Activated naive CD4-positive, alpha-beta T cell treated with anti-CD3 and anti-CD28 coated beads, Interleukin-2, amount 10 ng/mL, durations not matched to agents 7 days and 5 days (primary cell): ENCODE measurements around the gene RETREG2.
A peak's percentile ranks its signal among the peaks of the same experiment; 100 is the strongest.

Experiments used
- CTCF ChIA-PET: fragments of 350-600 bp; sonication (Branson Sonifier 250); formaldehyde crosslinking; loops from one replicate; lab custom pipeline; 2021; ENCODE audit warnings: antibody characterized with exemption; lab: Charles Lee
- DNase-seq: peaks from one replicate; pipeline ENCODE4 v3.0.0-alpha.2; 2020
- H3K27ac Mint-ChIP-seq: one replicate; pipeline ENCODE4 v1.8.0; 2021; ENCODE audit warnings: mild to moderate bottlenecking, moderate library complexity, mixed read lengths
- H3K27me3 Mint-ChIP-seq: one replicate; pipeline ENCODE4 v1.8.0; 2021; ENCODE audit warnings: mild to moderate bottlenecking, mixed read lengths
- H3K36me3 Mint-ChIP-seq: one replicate; pipeline ENCODE4 v1.8.0; 2021; ENCODE audit warnings: mixed read lengths
- H3K4me1 Mint-ChIP-seq: one replicate; pipeline ENCODE4 v1.8.0; 2021; ENCODE audit warnings: mixed read lengths
- H3K4me3 Mint-ChIP-seq: one replicate; pipeline ENCODE4 v1.8.0; 2021; ENCODE audit warnings: mild to moderate bottlenecking, moderate library complexity, mixed read lengths
- H3K9me3 Mint-ChIP-seq: one replicate; pipeline ENCODE4 v1.8.0; 2021; ENCODE audit warnings: mixed read lengths

Gene RETREG2

DNA sequence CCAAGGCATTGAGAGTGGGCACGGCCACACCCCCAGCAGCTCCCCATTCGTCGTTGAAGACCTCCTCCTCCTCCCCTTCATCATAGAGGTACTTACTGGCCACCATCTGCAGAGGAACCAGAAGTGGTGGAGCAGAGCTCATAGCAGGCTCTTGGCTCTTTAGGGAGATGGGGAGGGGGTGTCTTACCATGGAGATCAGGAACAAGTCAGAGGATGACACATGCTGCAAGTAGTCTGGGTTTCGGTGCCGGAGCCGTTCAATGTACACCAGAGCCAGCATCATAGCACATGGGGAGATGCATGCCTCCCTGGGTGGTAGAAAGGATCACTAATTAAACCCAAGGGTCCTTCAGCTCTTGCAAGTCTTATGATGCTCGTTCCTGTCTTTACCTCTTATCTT, 3.3 kb upstream of the RETREG2 start:
- H3K36me3 Mint-ChIP-seq, result peaks cover 35% of the 10 kb centered on the region
- no peak for DNase-seq
- peak overlapping the region; percentile 60 for H3K27ac Mint-ChIP-seq
- peak overlapping the region; percentile 37 for H3K4me3 Mint-ChIP-seq
- no peaks in the 10 kb centered on the region for H3K27me3 Mint-ChIP-seq
- CTCF ChIA-PET, result interaction anchor here (0.9 to 3.6 kb wide), 5 partner anchors 10 to 123 kb away, joined by 3 to 15 read pairs (median 4); no protein-coding TSS in a partner anchor
- H3K9me3 Mint-ChIP-seq, result no peaks in the 10 kb centered on the region
- peaks cover 42% of the 10 kb centered on the region for H3K4me1 Mint-ChIP-seq

DNA sequence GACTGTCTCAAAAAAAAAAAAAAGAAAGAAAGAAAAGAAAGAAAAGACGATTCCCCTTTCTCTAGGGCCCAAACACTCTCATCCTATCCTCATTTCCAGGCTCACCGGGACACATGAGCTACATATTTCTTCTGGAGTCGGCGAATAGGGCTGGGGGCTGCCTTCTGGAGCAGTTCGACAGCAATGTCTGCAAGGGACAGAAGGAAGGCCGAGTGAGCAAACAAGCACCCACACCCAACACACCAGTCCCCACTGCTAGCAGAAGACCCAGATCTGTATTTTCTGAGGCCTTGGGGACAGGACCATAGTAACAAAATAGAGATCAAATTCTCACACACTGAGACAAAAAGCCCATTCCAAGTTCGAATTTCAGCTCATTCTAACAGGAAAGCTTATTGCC, 2.6 kb upstream of the RETREG2 start:
- H3K27me3 Mint-ChIP-seq, result no peaks in the 10 kb centered on the region
- H3K4me3 Mint-ChIP-seq, result peak overlapping the region; percentile 81
- CTCF ChIA-PET, result interaction anchor here (0.5 to 3.6 kb wide), 11 partner anchors 9 to 125 kb away, joined by 3 to 15 read pairs (median 5); partner anchors contain the start of genes TUBA4B and ZFAND2B
- peaks cover 49% of the 10 kb centered on the region for H3K4me1 Mint-ChIP-seq
- no peak for DNase-seq
- H3K9me3 Mint-ChIP-seq, result no peaks in the 10 kb centered on the region
- H3K36me3 Mint-ChIP-seq, result peaks cover 37% of the 10 kb centered on the region
- H3K27ac Mint-ChIP-seq, result peak overlapping the region; percentile 100

DNA sequence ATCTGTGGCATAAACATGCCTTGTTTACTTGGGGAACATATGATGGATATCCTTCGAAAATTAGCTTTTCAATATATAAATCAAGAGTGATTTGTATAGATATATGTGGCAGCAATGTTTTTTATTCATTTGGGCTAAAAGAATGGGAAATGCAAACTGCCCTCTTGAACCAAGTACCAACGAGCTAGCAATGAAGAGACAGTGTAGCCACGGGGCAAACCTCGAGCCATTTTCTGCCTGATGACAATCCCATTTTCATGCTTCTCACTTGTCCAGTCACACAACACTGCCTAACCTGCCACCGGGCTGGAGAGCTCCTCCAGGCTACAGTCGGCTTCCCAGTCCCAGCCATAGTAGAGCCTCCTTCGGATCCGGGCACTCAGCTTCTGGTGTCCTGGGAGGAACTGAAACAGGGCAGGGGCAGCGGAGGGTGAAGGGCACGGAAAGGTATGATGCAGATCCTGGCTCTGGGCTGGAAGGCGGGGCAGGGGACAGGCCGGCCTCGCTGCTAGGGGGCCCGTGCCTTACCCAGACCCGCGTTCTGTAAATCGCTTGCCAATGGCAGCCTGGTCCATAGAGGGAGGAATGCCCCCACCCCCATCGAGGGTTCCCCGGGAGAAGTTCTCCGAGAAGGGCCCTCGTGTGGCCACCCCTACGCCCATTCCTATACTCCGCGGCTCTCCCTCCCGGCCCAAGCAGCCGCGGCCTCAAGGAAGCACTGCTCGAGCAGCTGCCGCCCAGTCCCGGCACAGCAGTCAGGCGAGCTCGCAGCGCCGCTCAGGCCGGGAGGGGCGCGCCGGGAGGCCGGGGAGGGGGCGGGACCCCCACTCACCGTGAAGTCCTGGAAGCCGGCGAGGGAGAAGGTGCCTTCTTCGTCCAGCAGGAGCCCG, 1.9 kb upstream of the RETREG2 start:
- Mint-ChIP-seq H3K4me1 (peaks cover 54% of the 10 kb centered on the region), H3K36me3 (peaks cover 43% of the 10 kb centered on the region), H3K27me3 (no peaks in the 10 kb centered on the region), H3K9me3 (no peaks in the 10 kb centered on the region), H3K4me3 (peak overlapping the region; percentile 81), H3K27ac (peak overlapping the region; percentile 100)
- CTCF ChIA-PET, result interaction anchor here (0.5 to 3.6 kb wide), 13 partner anchors 10 to 124 kb away, joined by 3 to 15 read pairs (median 4); partner anchors contain the start of genes TUBA4B and ZFAND2B
- DNase-seq, result peak; percentile 47

DNA sequence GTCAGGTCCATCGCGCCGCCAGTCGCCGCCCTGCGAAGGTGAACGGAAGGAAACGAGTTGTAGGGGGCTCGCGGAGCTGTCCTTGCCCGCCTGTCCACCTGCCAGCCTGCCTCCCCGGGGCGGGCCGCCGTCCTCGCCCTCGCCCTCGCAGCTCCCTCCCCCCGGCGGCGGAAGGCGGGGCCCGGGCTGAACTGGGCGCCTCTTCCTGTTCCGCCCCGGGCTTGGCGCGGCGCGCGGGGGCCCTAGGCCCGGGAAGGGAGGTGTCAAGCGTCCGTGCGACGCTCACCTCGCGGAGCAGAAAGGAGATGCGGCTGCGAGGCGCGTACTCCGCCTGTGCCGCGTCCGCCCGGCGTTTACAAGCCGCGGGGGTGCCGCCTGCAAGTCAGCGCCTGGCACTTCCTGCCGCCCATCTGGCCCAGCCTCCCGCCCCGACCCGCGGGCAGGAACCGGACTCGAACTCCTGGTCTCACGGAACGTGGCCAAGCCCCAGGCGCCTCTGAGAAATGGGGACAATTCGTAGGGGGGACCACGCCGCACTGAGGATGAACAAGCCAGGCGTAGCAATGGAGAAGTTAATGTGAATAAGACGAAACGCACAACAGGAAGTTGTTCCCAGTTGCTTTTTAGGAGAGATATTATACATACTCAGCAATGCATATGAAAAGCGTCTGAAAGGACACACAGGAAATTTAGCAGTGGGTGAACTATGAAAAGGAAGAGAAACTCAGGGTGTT, 1.1 kb upstream of the RETREG2 start, which contains the start of gene CNPPD1:
CNPPD1 (minus strand) TSS at position 108 of the 734 bp plus-strand sequence; CDS start at position 11, 97 bp downstream.
- peaks cover 60% of the 10 kb centered on the region for H3K4me1 Mint-ChIP-seq
- peak within 1 kb of the TSS; percentile 81 for H3K4me3 Mint-ChIP-seq
- H3K27me3 Mint-ChIP-seq, result no peaks in the 10 kb centered on the region
- H3K9me3 Mint-ChIP-seq, result no peaks in the 10 kb centered on the region
- DNase-seq, result peak; percentile 92
- CTCF ChIA-PET, result interaction anchor here (1.1 to 3.6 kb wide), 10 partner anchors 11 to 123 kb away, joined by 3 to 15 read pairs (median 6); partner anchors contain the start of gene ZFAND2B
- H3K27ac Mint-ChIP-seq, result peak within 1 kb of the TSS; percentile 100
- H3K36me3 Mint-ChIP-seq, result peaks cover 45% of the 10 kb centered on the region

GRCh38 chr2:219178377-219179175, 501 bp downstream of the RETREG2 start:
- no peaks in the 10 kb centered on the region for H3K9me3 Mint-ChIP-seq
- CTCF ChIA-PET, result interaction anchor here (1.6 kb wide), 1 partner anchor 117 kb away, joined by 4 read pairs; no protein-coding TSS in a partner anchor
- H3K4me1 Mint-ChIP-seq, result peaks cover 72% of the 10 kb centered on the region
- peak overlapping the region; percentile 85 for H3K27ac Mint-ChIP-seq
- peak; percentile 61 for DNase-seq
- H3K27me3 Mint-ChIP-seq, result no peaks in the 10 kb centered on the region
- peaks cover 51% of the 10 kb centered on the region for H3K36me3 Mint-ChIP-seq
- H3K4me3 Mint-ChIP-seq, result peak overlapping the region; percentile 81

- peak overlapping the region; percentile 81 for H3K4me3 Mint-ChIP-seq
- no peak for DNase-seq
- peaks cover 48% of the 10 kb centered on the region for H3K36me3 Mint-ChIP-seq
- peak overlapping the region; percentile 85 for H3K27ac Mint-ChIP-seq
- CTCF ChIA-PET, result interaction anchor here (0.7 to 2.4 kb wide), 5 partner anchors 8 to 115 kb away, joined by 3 to 16 read pairs (median 3); partner anchors contain the start of gene ZFAND2B
- H3K27me3 Mint-ChIP-seq, result no peaks in the 10 kb centered on the region
- peaks cover 66% of the 10 kb centered on the region for H3K4me1 Mint-ChIP-seq
- H3K9me3 Mint-ChIP-seq, result no peaks in the 10 kb centered on the region
Measured at GRCh38 chr2:219179601-219180465, 1.8 kb downstream of the RETREG2 start.

GRCh38 chr2:219180961-219181360, 2.9 kb downstream of the RETREG2 start:
- Mint-ChIP-seq H3K36me3 (peaks cover 55% of the 10 kb centered on the region), H3K27me3 (no peaks in the 10 kb centered on the region), H3K4me1 (peaks cover 54% of the 10 kb centered on the region), H3K4me3 (peak overlapping the region; percentile 2), H3K27ac (peak overlapping the region; percentile 58), H3K9me3 (no peaks in the 10 kb centered on the region)
- DNase-seq, result no peak
- CTCF ChIA-PET, result interaction anchor here (0.8 to 2.4 kb wide), 4 partner anchors 9 to 25 kb away, joined by 3 to 16 read pairs (median 5); partner anchors contain the start of gene ZFAND2B

DNA sequence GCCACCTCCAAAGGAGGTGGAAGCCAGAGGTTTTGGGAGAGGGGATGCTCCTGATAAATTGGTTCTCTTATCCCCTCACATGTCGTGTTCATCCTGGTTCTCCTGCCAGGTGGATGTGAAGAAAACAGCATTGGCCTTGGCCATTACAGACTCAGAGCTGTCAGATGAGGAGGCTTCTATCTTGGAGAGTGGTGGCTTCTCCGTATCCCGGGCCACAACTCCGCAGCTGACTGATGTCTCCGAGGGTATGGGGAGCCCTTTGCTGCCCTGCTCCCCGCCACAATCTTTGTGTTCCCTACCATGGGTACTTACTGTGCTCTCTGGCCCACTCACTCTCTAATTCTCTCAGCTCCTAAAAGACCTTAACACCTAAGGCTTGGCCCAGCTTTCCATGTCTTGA, 3.5 kb downstream of the RETREG2 start:
- Mint-ChIP-seq H3K36me3 (peaks cover 58% of the 10 kb centered on the region), H3K4me3 (peak overlapping the region; percentile 16), H3K9me3 (no peaks in the 10 kb centered on the region), H3K27ac (peak overlapping the region; percentile 73), H3K4me1 (peaks cover 54% of the 10 kb centered on the region), H3K27me3 (no peaks in the 10 kb centered on the region)
- CTCF ChIA-PET, result interaction anchor here (0.8 to 2.4 kb wide), 4 partner anchors 10 to 25 kb away, joined by 3 to 16 read pairs (median 6); partner anchors contain the start of gene ZFAND2B
- DNase-seq, result no peak

- Mint-ChIP-seq H3K27me3 (no peaks in the 10 kb centered on the region), H3K36me3 (peaks cover 59% of the 10 kb centered on the region), H3K9me3 (no peaks in the 10 kb centered on the region), H3K4me3 (no peak overlapping the region), H3K4me1 (peaks cover 55% of the 10 kb centered on the region), H3K27ac (peak overlapping the region; percentile 73)
- CTCF ChIA-PET, result interaction anchor here (1.0 to 2.0 kb wide), 4 partner anchors 11 to 112 kb away, joined by 3 to 7 read pairs (median 6); partner anchors contain the start of genes SLC23A3 and ZFAND2B
- DNase-seq, result no peak
Measured at GRCh38 chr2:219182331-219183150, 4.5 kb downstream of the RETREG2 start.

GRCh38 chr2:219183151-219183772, 5.2 kb downstream of the RETREG2 start:
- no peak for DNase-seq
- Mint-ChIP-seq H3K9me3 (no peaks in the 10 kb centered on the region), H3K4me3 (no peak overlapping the region), H3K27ac (no peak overlapping the region), H3K27me3 (no peaks in the 10 kb centered on the region), H3K4me1 (peaks cover 54% of the 10 kb centered on the region), H3K36me3 (peaks cover 58% of the 10 kb centered on the region)
- CTCF ChIA-PET, result interaction anchor here (1.4 to 1.6 kb wide), 2 partner anchors 10 to 13 kb away, joined by 5 to 6 read pairs; partner anchors contain the start of gene SLC23A3

GRCh38 chr2:219184121-219184520, 6.0 kb downstream of the RETREG2 start:
- Mint-ChIP-seq H3K27me3 (no peaks in the 10 kb centered on the region), H3K4me1 (peaks cover 51% of the 10 kb centered on the region), H3K36me3 (peaks cover 57% of the 10 kb centered on the region), H3K9me3 (no peaks in the 10 kb centered on the region), H3K27ac (no peak overlapping the region), H3K4me3 (no peak overlapping the region)
- CTCF ChIA-PET, result no interaction called here
- no peak for DNase-seq
